NB4 (cell line): ENCODE results near the gene CYREN.

Experiments
- DNase-seq: peaks from one replicate; pipeline ENCODE4 v3.0.0; 2010; ENCODE audit warnings: low read depth
- H3K4me3 ChIP-seq: one replicate; pipeline ENCODE4 v1.5.1; 2011; ENCODE audit warnings: mild to moderate bottlenecking, low read depth, low read length, moderate library complexity
- CTCF ChIP-seq: IDR thresholded peaks from one replicate; pipeline ENCODE4 v1.5.1; 2012; ENCODE audit warnings: low read depth, low read length
- MAX ChIP-seq: IDR thresholded peaks from 2 replicates; pipeline ENCODE4 v1.6.1; 2011; ENCODE audit warnings: low read depth, low read length
- MYC ChIP-seq: IDR thresholded peaks from 2 replicates; pipeline ENCODE4 v1.6.1; 2011; ENCODE audit warnings: low read depth, low read length
- POLR2A ChIP-seq: IDR thresholded peaks from 2 replicates; pipeline ENCODE4 v1.6.1; 2011; ENCODE audit warnings: mild to moderate bottlenecking; ENCODE audit not compliant: insufficient read length; ENCODE audit errors: extremely low read depth

CYREN gene

GRCh38 chr7:135162382-135163001, 8.0 kb downstream of the CYREN start:
- DNase-seq = peak; percentile 38
- no peak overlapping the region for H3K4me3 ChIP-seq
- TF ChIP-seq POLR2A (no peak), MYC (no peak), MAX (no peak), CTCF (no peak)

- peak; percentile 51 for DNase-seq
- TF ChIP-seq MYC (no peak), MAX (no peak), POLR2A (no peak), CTCF (no peak)
These were observed 8.8 kb downstream of the CYREN start for GRCh38 chr7:135161669-135162068.

GRCh38 chr7:135160858-135161653, 9.5 kb downstream of the CYREN start:
- TF ChIP-seq CTCF = no peak
- TF ChIP-seq POLR2A = peak; percentile 22
- peak; percentile 86 for TF ChIP-seq MYC
- peak; percentile 77 for TF ChIP-seq MAX
- peak overlapping the region; percentile 42 for H3K4me3 ChIP-seq
- peak; percentile 90 for DNase-seq

More at GRCh38 chr7:135161669-135162068, 8.8 kb downstream of the CYREN start:
- H3K4me3 ChIP-seq = peak overlapping the region; percentile 42

GRCh38 chr7:135160098-135160857, 10.2 kb downstream of the CYREN start:
- DNase-seq = peak; percentile 80
- peak overlapping the region; percentile 35 for H3K4me3 ChIP-seq

More at GRCh38 chr7:135160098-135160857, 10.2 kb downstream of the CYREN start:
- TF ChIP-seq MAX (no peak), CTCF (no peak), MYC (no peak), POLR2A (no peak)
